HepG2 (cell line): Measurements from ENCODE around the gene ITGB3. TPM values are rescaled to one million over a fixed set of nuclear protein-coding genes. Genes with fewer than 3 reads are reported as not detected.

ENCODE experiments used
- ARNT2 ChIP-seq: sonication (generic); formaldehyde crosslinking; IDR thresholded peaks from 2 replicates; pipeline ENCODE4 v1.8.0; 2022; ENCODE audit warnings: mild to moderate bottlenecking, low read depth, missing genetic modification reagents, moderate library complexity
- CAMTA2 ChIP-seq: sonication (generic); formaldehyde crosslinking; IDR thresholded peaks from 2 replicates; pipeline ENCODE4 v1.4.0; 2020; ENCODE audit warnings: mild to moderate bottlenecking, missing genetic modification reagents, borderline replicate concordance
- FOXO1 ChIP-seq: sonication (generic); formaldehyde crosslinking; IDR thresholded peaks from 2 replicates; pipeline ENCODE4 v1.4.0; 2020; ENCODE audit warnings: missing genetic modification reagents
- GTF3A ChIP-seq: sonication (generic); formaldehyde crosslinking; conservative IDR thresholded peaks from 2 replicates; pipeline ENCODE4 v1.4.0; 2020; ENCODE audit warnings: mild to moderate bottlenecking, missing genetic modification reagents
- IKZF1 ChIP-seq: fragments of 450-650 bp; IDR thresholded peaks from 2 replicates; pipeline ENCODE4 v1.7.1; 2016
- MTF2 ChIP-seq: sonication (generic); formaldehyde crosslinking; IDR thresholded peaks from 2 replicates; pipeline ENCODE4 v1.5.0; 2020; ENCODE audit warnings: missing genetic modification reagents, borderline replicate concordance
- NFKB2 ChIP-seq: sonication (generic); formaldehyde crosslinking; IDR thresholded peaks from 2 replicates; pipeline ENCODE4 v1.4.0; 2020; ENCODE audit warnings: missing genetic modification reagents, borderline replicate concordance
- RXRB ChIP-seq: IDR thresholded peaks from 2 replicates; pipeline ENCODE4 v1.6.1; 2016; ENCODE audit warnings: borderline replicate concordance, missing genetic modification reagents, missing compliant biosample characterization
- SP140L ChIP-seq: sonication (generic); formaldehyde crosslinking; IDR thresholded peaks from 2 replicates; pipeline ENCODE4 v1.4.0; 2020; ENCODE audit warnings: missing genetic modification reagents, borderline replicate concordance
- ZMAT3 ChIP-seq: sonication (generic); formaldehyde crosslinking; conservative IDR thresholded peaks from 2 replicates; pipeline ENCODE4 v1.7.0; 2021; ENCODE audit warnings: missing genetic modification reagents
- ZMYM3 ChIP-seq: sonication (generic); formaldehyde crosslinking; IDR thresholded peaks from 2 replicates; pipeline ENCODE4 v1.5.1; 2020; ENCODE audit warnings: mild to moderate bottlenecking, missing genetic modification reagents
- ZNF10 ChIP-seq: sonication (generic); formaldehyde crosslinking; IDR thresholded peaks from 2 replicates; pipeline ENCODE4 v1.4.0; 2020; ENCODE audit warnings: mild to moderate bottlenecking, low read depth, missing genetic modification reagents, borderline replicate concordance
- polyA plus RNA-seq, 8 experiments: library from polyadenylated mRNA; depleted of rRNA in 3 of 8; stranded (reverse) in 7 of 8; unstranded in 1 of 8; fragments of >200 nt; fragmentation: Illumina TruSeq in 4 of 8; extraction: Trizol in 4 of 8; gene quantifications; 2 replicates each; pipeline versions ENCODE4 v1.2.1 to v1.2.3, GENCODE V29; 2011 to 2016; ENCODE audit warnings: low read depth in 4 of 8, missing spikeins in 1 of 8, mixed read lengths in 1 of 8; ENCODE audit not compliant: insufficient read depth in 1 of 8
- total RNA-seq, 5 experiments: library from RNA; depleted of rRNA; stranded (reverse); fragments of >200 nt; fragmentation: Illumina TruSeq; extraction: Trizol; gene quantifications; 2 replicates each; pipeline ENCODE4 v1.2.3, GENCODE V29; 2016; ENCODE audit warnings: low read depth in 1 of 5
- TF ChIP-seq, protein P1 (sequence below), 2 experiments: fragments of 450-650 bp in 1 of 2; sonication (generic) in 1 of 2; formaldehyde crosslinking in 1 of 2; IDR thresholded peaks; 2 replicates each; pipeline versions ENCODE4 v1.6.1 to v1.8.0; 2016 to 2022; ENCODE audit warnings: antibody characterized with exemption in 1 of 2, mild to moderate bottlenecking in 1 of 2, missing genetic modification reagents in 1 of 2
- TF ChIP-seq, protein P2 (sequence below): sonication (generic); formaldehyde crosslinking; IDR thresholded peaks from 2 replicates; pipeline ENCODE4 v1.5.0; 2020; ENCODE audit warnings: mild to moderate bottlenecking, missing genetic modification reagents, borderline replicate concordance

The ITGB3 gene
- total and polyA plus RNA-seq, 2 of the 13 experiments (the other 11 are each of a cell fraction or from before 2014, with no cell fraction given), result 0.09 to 0.31 TPM

DNA sequence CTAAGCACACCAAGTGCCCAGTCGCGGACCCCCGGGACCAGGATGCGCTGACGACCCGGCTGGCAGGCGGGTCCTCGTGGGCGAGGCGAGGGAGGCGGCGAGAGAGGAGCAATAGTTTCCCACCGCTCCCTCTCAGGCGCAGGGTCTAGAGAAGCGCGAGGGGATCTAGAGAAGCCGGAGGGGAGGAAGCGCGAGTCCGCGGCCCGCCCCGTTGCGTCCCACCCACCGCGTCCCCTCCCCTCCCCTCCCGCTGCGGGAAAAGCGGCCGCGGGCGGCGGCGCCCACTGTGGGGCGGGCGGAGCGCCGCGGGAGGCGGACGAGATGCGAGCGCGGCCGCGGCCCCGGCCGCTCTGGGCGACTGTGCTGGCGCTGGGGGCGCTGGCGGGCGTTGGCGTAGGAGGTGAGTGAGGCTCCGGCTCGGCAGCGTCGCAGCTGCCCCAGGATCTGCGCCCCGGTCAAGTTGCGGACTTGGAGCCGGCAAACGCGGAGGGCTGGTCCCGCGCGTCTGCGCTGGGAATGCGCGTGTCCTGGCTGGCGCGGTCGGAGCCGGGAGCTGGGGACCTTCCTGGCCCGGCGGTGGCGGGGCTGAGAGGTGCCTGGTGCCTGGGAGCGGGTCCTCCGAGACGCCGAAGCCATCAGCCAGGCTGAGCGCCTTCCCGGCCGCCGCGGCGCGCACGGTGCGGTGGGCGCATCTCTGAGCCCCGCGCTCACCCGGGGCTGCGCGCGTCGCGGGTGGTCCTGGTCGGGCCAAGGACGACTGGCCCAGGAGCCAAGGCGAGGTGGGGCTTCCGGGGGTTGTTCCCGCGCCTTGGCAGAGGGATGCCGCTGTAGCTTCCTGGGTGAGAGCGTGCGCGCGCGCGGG is at the start of gene ITGB3 (continued):
- TF ChIP-seq, protein P1, sequence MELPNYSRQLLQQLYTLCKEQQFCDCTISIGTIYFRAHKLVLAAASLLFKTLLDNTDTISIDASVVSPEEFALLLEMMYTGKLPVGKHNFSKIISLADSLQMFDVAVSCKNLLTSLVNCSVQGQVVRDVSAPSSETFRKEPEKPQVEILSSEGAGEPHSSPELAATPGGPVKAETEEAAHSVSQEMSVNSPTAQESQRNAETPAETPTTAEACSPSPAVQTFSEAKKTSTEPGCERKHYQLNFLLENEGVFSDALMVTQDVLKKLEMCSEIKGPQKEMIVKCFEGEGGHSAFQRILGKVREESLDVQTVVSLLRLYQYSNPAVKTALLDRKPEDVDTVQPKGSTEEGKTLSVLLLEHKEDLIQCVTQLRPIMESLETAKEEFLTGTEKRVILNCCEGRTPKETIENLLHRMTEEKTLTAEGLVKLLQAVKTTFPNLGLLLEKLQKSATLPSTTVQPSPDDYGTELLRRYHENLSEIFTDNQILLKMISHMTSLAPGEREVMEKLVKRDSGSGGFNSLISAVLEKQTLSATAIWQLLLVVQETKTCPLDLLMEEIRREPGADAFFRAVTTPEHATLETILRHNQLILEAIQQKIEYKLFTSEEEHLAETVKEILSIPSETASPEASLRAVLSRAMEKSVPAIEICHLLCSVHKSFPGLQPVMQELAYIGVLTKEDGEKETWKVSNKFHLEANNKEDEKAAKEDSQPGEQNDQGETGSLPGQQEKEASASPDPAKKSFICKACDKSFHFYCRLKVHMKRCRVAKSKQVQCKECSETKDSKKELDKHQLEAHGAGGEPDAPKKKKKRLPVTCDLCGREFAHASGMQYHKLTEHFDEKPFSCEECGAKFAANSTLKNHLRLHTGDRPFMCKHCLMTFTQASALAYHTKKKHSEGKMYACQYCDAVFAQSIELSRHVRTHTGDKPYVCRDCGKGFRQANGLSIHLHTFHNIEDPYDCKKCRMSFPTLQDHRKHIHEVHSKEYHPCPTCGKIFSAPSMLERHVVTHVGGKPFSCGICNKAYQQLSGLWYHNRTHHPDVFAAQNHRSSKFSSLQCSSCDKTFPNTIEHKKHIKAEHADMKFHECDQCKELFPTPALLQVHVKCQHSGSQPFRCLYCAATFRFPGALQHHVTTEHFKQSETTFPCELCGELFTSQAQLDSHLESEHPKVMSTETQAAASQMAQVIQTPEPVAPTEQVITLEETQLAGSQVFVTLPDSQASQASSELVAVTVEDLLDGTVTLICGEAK (IDR thresholded peaks at IDR 0.05), result no peak
- TF ChIP-seq, protein P1 (CRISPR knock-in tag; IDR thresholded peaks at IDR 0.05), result 0 out of 2 replicates have a peak, but pooled peaks have one; percentile 45
- no peak for TF ChIP-seq RXRB (CRISPR knock-in tag)
- no peak for TF ChIP-seq ZNF10 (CRISPR knock-in tag)
- no peak for TF ChIP-seq CAMTA2
- TF ChIP-seq, protein P2, sequence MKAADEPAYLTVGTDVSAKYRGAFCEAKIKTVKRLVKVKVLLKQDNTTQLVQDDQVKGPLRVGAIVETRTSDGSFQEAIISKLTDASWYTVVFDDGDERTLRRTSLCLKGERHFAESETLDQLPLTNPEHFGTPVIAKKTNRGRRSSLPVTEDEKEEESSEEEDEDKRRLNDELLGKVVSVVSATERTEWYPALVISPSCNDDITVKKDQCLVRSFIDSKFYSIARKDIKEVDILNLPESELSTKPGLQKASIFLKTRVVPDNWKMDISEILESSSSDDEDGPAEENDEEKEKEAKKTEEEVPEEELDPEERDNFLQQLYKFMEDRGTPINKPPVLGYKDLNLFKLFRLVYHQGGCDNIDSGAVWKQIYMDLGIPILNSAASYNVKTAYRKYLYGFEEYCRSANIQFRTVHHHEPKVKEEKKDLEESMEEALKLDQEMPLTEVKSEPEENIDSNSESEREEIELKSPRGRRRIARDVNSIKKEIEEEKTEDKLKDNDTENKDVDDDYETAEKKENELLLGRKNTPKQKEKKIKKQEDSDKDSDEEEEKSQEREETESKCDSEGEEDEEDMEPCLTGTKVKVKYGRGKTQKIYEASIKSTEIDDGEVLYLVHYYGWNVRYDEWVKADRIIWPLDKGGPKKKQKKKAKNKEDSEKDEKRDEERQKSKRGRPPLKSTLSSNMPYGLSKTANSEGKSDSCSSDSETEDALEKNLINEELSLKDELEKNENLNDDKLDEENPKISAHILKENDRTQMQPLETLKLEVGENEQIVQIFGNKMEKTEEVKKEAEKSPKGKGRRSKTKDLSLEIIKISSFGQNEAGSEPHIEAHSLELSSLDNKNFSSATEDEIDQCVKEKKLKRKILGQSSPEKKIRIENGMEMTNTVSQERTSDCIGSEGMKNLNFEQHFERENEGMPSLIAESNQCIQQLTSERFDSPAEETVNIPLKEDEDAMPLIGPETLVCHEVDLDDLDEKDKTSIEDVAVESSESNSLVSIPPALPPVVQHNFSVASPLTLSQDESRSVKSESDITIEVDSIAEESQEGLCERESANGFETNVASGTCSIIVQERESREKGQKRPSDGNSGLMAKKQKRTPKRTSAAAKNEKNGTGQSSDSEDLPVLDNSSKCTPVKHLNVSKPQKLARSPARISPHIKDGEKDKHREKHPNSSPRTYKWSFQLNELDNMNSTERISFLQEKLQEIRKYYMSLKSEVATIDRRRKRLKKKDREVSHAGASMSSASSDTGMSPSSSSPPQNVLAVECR (CRISPR knock-in tag), result peak; percentile 56; the same call in 1 of the 2 replicates
- no peak for TF ChIP-seq NFKB2 (CRISPR knock-in tag)
- TF ChIP-seq MTF2 (CRISPR knock-in tag), result peak; percentile 97
- peak; percentile 25; the same call in 1 of the 2 replicates for TF ChIP-seq ARNT2
- TF ChIP-seq FOXO1 (CRISPR knock-in tag), result 0 out of 2 replicates have a peak, but pooled peaks have one; percentile 49
- TF ChIP-seq IKZF1, result no peak
- no peak for TF ChIP-seq SP140L (CRISPR knock-in tag)
- 0 out of 2 replicates have a peak, but pooled peaks have one; percentile 76 for TF ChIP-seq GTF3A
- TF ChIP-seq ZMAT3 (CRISPR knock-in tag), result peak; percentile 31; the same call in 1 of the 2 replicates
- no peak for TF ChIP-seq ZMYM3 (CRISPR knock-in tag)
